ENCODE data around the gene PACS2. TPM values are rescaled to one million over a fixed set of nuclear protein-coding genes. Genes with fewer than 3 reads are reported as not detected.

Gene PACS2
- total and polyA plus RNA-seq, 2 donors (not counting 1 experiment from before 2014, with no cell fraction given): 65.6 to 70.7 TPM

- intact Hi-C loops (cut with micrococcal nuclease): no loop called here
- Histone ChIP-seq H3K79me2 (ENCODE audit: control insufficient read depth, insufficient read depth, low read length) (peaks cover 8% of the 10 kb centered on the region), H3K4me1 (ENCODE audit: control insufficient read depth in 2 of 2, insufficient read depth in 2 of 2, low read length in 2 of 2) (peaks cover 4 to 13% of the 10 kb centered on the region in 2 donors), H3K9me3 (ENCODE audit: control extremely low read depth in 1 of 3, control insufficient read depth in 2 of 3, insufficient read depth in 1 of 3, low read length in 2 of 3) (peaks cover 0 to 15% (median 3%) of the 10 kb centered on the region in 3 donors), H4K20me1 (ENCODE audit: control insufficient read depth, insufficient read depth, low read length, poor library complexity, severe bottlenecking) (peaks cover 40% of the 10 kb centered on the region), H3K27me3 (replicated peaks in 1 of 4; ENCODE audit: control extremely low read depth in 1 of 4, control insufficient read depth in 3 of 4, insufficient read depth in 4 of 4, low read length in 3 of 4) (no peaks in the 10 kb centered on the region), H3K9ac (ENCODE audit: low read length) (no peak overlapping the region), H3K27ac (ENCODE audit: low read length in 2 of 2) (no peak overlapping the region), H3K36me3 (replicated peaks in 1 of 2; ENCODE audit: control extremely low read depth in 1 of 2, control insufficient read depth in 1 of 2, extremely low read depth in 1 of 2, insufficient read depth in 2 of 2, low read length in 1 of 2) (no peaks in the 10 kb centered on the region), H3K4me2 (replicated peaks; ENCODE audit: low read depth, low read length, poor library complexity, severe bottlenecking) (no peak overlapping the region), H3K4me3 (ENCODE audit: control extremely low read depth in 1 of 5, extremely low read depth in 1 of 5, insufficient read depth in 1 of 5, low read depth in 2 of 5, low read length in 4 of 5) (no peak overlapping the region), H2AFZ (ENCODE audit: insufficient read depth, low read depth, low read length, poor library complexity, severe bottlenecking) (no peak overlapping the region)
- DNase-seq (no peak), ATAC-seq (ENCODE audit: low read depth) (no peak)
- POLR2A ChIA-PET: interaction anchor here (0.6 kb wide), 1 partner anchor 103 kb away, joined by 3 read pairs; no protein-coding TSS in a partner anchor
- Mint-ChIP-seq H3K27me3 (no peaks in the 10 kb centered on the region), H3K9me3 (ENCODE audit: insufficient read depth) (no peaks in the 10 kb centered on the region), H3K27ac (no peak overlapping the region), H3K4me3 (no peak overlapping the region), H3K4me1 (peaks cover 12% of the 10 kb centered on the region)
- no peak for TF ChIP-seq EZH2 (IDR thresholded peaks at IDR 0.05; ENCODE audit: borderline replicate concordance, insufficient read depth, low read depth, low read length, poor library complexity, severe bottlenecking)
- no peak for TF ChIP-seq CTCF (IDR thresholded peaks at IDR 0.05)
- 98% methylated on average over 36 of the region's 37 CpGs for WGBS (ENCODE audit: insufficient coverage)
- CTCF ChIA-PET: interaction anchor here (1.3 to 2.1 kb wide), 3 partner anchors 13 to 260 kb away, joined by 3 to 12 read pairs (median 6); no protein-coding TSS in a partner anchor
Measured at GRCh38 chr14:105350450-105351244, 36.1 kb downstream of the PACS2 start.

GRCh38 chr14:105351410-105351809, 36.9 kb downstream of the PACS2 start:
- ATAC-seq (ENCODE audit: low read depth) (no peak), DNase-seq (no peak)
- no CpG with 5 or more reads among the region's 3 CpGs for WGBS (ENCODE audit: insufficient coverage)
- H3K4me3 ChIP-seq (ENCODE audit: control extremely low read depth in 1 of 5, extremely low read depth in 1 of 5, insufficient read depth in 1 of 5, low read depth in 2 of 5, low read length in 4 of 5): no peak overlapping the region
- Mint-ChIP-seq H3K9me3 (ENCODE audit: insufficient read depth) (no peaks in the 10 kb centered on the region), H3K27ac (no peak overlapping the region), H3K4me3 (no peak overlapping the region), H3K4me1 (peaks cover 12% of the 10 kb centered on the region), H3K27me3 (no peaks in the 10 kb centered on the region)
- ChIA-PET POLR2A (no interaction called here), CTCF (interaction anchor here (0.7 to 2.1 kb wide), 6 partner anchors 8 to 261 kb away, joined by 3 to 12 read pairs (median 4); partner anchors contain the start of gene PACS2)
- peaks cover 34% of the 10 kb centered on the region for H4K20me1 ChIP-seq (ENCODE audit: control insufficient read depth, insufficient read depth, low read length, poor library complexity, severe bottlenecking)
- H3K9me3 ChIP-seq (ENCODE audit: control extremely low read depth in 1 of 3, control insufficient read depth in 2 of 3, insufficient read depth in 1 of 3, low read length in 2 of 3): peaks cover 0 to 13% (median 3%) of the 10 kb centered on the region in 3 donors
- H3K9ac ChIP-seq (ENCODE audit: low read length): no peak overlapping the region
- intact Hi-C loops (cut with micrococcal nuclease): no loop called here
- no peak overlapping the region for H2AFZ ChIP-seq (ENCODE audit: insufficient read depth, low read depth, low read length, poor library complexity, severe bottlenecking)
- H3K79me2 ChIP-seq (ENCODE audit: control insufficient read depth, insufficient read depth, low read length): peaks cover 8% of the 10 kb centered on the region
- no peak overlapping the region for H3K27ac ChIP-seq (ENCODE audit: low read length in 2 of 2)
- H3K4me1 ChIP-seq (ENCODE audit: control insufficient read depth in 2 of 2, insufficient read depth in 2 of 2, low read length in 2 of 2): peaks cover 4 to 13% of the 10 kb centered on the region in 2 donors
- H3K4me2 ChIP-seq (replicated peaks; ENCODE audit: low read depth, low read length, poor library complexity, severe bottlenecking): no peak overlapping the region
- no peaks in the 10 kb centered on the region for H3K36me3 ChIP-seq (replicated peaks in 1 of 2; ENCODE audit: control extremely low read depth in 1 of 2, control insufficient read depth in 1 of 2, extremely low read depth in 1 of 2, insufficient read depth in 2 of 2, low read length in 1 of 2)
- H3K27me3 ChIP-seq (replicated peaks in 1 of 4; ENCODE audit: control extremely low read depth in 1 of 4, control insufficient read depth in 3 of 4, insufficient read depth in 4 of 4, low read length in 3 of 4): no peaks in the 10 kb centered on the region
- no peak for TF ChIP-seq CTCF (IDR thresholded peaks at IDR 0.05)
- no peak for TF ChIP-seq EZH2 (IDR thresholded peaks at IDR 0.05; ENCODE audit: borderline replicate concordance, insufficient read depth, low read depth, low read length, poor library complexity, severe bottlenecking)
